ENCODE data around the gene ATP6V0D1.

Gene ATP6V0D1

GRCh38 chr16:67413978-67414911 is 66.7 kb downstream of the ATP6V0D1 start:
- DNase-seq, result no peak
- TF ChIP-seq POLR2A (IDR thresholded peaks at IDR 0.05; ENCODE audit: low read length) (no peak), GATA1 (IDR thresholded peaks at IDR 0.05; ENCODE audit: low read depth, low read length) (no peak)

GRCh38 chr16:67412294-67412693 is 68.7 kb downstream of the ATP6V0D1 start:
- DNase-seq, result no peak
- no peak for TF ChIP-seq GATA1 (IDR thresholded peaks at IDR 0.05; ENCODE audit: low read depth, low read length)
- TF ChIP-seq POLR2A (IDR thresholded peaks at IDR 0.05; ENCODE audit: low read length), result no peak

- DNase-seq, result no peak
- TF ChIP-seq GATA1 (IDR thresholded peaks at IDR 0.05; ENCODE audit: low read depth, low read length) (no peak), POLR2A (IDR thresholded peaks at IDR 0.05; ENCODE audit: low read length) (no peak)
Observed at GRCh38 chr16:67411339-67411738, 69.6 kb downstream of the ATP6V0D1 start.

- TF ChIP-seq GATA1 (IDR thresholded peaks at IDR 0.05; ENCODE audit: low read depth, low read length), result no peak
- TF ChIP-seq POLR2A (IDR thresholded peaks at IDR 0.05; ENCODE audit: low read length), result no peak
- DNase-seq, result no peak
Observed at GRCh38 chr16:67409631-67410030, 71.3 kb downstream of the ATP6V0D1 start.

DNA sequence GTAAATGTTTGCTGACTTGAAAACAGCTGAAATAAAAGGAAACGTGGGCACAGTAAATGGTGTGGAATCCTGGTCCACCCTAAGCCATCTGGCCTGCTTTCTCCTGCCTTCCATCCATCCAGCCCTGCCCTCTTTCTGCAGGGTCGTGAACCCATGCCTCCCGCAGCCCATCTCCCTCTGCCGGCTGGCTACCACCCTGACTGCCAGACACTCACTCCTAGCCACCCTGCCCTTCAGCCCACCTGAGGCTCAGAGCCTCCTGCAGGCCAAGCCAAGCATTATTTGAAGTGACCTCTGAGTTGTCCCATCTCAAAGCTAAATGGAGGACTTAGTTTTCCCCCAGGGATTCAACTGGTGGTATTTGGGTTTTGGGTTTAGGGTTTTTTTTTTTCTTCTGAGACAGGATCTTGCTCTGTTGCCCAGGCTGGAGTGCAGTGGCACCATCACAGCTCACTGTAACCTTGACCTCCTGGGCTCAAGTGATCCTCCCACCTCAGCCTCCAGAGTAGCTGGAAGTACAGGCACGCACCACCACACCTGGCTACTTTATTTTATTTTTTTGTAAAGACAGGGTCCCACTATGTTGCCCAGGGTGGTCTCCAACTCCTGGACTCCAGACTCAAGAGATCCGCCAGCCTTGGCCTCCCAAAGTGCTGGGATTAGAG is 73.0 kb downstream of the ATP6V0D1 start:
- no peak for TF ChIP-seq GATA1 (IDR thresholded peaks at IDR 0.05; ENCODE audit: low read depth, low read length)
- no peak for TF ChIP-seq POLR2A (IDR thresholded peaks at IDR 0.05; ENCODE audit: low read length)
- no peak for DNase-seq

GRCh38 chr16:67407176-67407787 is 73.7 kb downstream of the ATP6V0D1 start:
- DNase-seq, result no peak
- TF ChIP-seq POLR2A (IDR thresholded peaks at IDR 0.05; ENCODE audit: low read length) (no peak), GATA1 (IDR thresholded peaks at IDR 0.05; ENCODE audit: low read depth, low read length) (no peak)

GRCh38 chr16:67406111-67406971 is 74.6 kb downstream of the ATP6V0D1 start:
- TF ChIP-seq GATA1 (IDR thresholded peaks at IDR 0.05; ENCODE audit: low read depth, low read length) (no peak), POLR2A (IDR thresholded peaks at IDR 0.05; ENCODE audit: low read length) (no peak)
- DNase-seq, result no peak

DNA sequence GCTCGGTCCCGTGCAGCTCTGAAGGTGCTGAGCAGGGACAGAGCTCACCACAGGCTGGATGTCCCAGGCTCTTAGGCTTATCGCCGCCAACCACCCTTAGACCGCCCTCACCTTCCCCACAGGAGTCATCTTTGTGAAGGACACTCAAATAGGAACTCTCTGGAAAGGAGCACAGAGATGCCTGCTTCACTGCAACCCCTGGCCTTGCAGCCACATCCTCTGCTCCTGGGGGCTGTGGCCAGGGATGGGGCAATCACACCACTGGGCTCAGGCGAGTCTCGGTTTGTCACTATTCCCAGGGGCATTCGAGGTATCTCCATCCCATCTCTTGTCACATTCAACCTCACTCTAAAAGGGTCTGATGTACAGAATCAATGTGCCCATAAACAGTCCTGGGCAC is 75.6 kb downstream of the ATP6V0D1 start:
- DNase-seq, result no peak
- TF ChIP-seq GATA1 (IDR thresholded peaks at IDR 0.05; ENCODE audit: low read depth, low read length) (no peak), POLR2A (IDR thresholded peaks at IDR 0.05; ENCODE audit: low read length) (no peak)

DNA sequence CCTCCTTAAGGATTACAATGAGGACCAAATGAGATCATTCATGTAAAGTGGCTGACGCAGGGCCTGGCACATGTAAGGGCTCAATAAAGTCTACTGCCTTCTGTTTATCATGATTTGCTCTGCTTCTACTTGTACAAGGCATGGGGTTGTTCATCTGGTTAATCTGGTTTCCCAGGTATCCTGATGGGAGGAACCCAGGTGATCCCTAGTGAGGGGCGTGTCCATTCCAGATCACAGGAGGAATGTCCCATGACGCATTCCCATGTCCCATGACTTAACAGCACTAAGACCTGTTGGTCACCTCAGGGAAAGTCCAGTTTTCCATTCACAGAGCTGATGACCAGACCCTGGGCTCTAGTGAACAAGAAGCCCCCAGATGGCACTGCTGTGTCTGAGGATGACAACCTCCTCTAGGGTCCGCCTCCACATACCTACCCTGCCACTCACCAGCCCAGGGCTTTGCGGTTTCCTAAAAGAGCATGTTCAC is 76.2 kb downstream of the ATP6V0D1 start:
- no peak for DNase-seq
- TF ChIP-seq GATA1 (IDR thresholded peaks at IDR 0.05; ENCODE audit: low read depth, low read length), result no peak
- TF ChIP-seq POLR2A (IDR thresholded peaks at IDR 0.05; ENCODE audit: low read length), result no peak

- no peak for TF ChIP-seq GATA1 (IDR thresholded peaks at IDR 0.05; ENCODE audit: low read depth, low read length)
- no peak for DNase-seq
Observed at GRCh38 chr16:67403976-67404555, 76.9 kb downstream of the ATP6V0D1 start.

- no peak for DNase-seq
- TF ChIP-seq POLR2A (IDR thresholded peaks at IDR 0.05; ENCODE audit: low read length), result no peak
- TF ChIP-seq GATA1 (IDR thresholded peaks at IDR 0.05; ENCODE audit: low read depth, low read length), result no peak
Observed at GRCh38 chr16:67400901-67401300, 80.1 kb downstream of the ATP6V0D1 start.

DNA sequence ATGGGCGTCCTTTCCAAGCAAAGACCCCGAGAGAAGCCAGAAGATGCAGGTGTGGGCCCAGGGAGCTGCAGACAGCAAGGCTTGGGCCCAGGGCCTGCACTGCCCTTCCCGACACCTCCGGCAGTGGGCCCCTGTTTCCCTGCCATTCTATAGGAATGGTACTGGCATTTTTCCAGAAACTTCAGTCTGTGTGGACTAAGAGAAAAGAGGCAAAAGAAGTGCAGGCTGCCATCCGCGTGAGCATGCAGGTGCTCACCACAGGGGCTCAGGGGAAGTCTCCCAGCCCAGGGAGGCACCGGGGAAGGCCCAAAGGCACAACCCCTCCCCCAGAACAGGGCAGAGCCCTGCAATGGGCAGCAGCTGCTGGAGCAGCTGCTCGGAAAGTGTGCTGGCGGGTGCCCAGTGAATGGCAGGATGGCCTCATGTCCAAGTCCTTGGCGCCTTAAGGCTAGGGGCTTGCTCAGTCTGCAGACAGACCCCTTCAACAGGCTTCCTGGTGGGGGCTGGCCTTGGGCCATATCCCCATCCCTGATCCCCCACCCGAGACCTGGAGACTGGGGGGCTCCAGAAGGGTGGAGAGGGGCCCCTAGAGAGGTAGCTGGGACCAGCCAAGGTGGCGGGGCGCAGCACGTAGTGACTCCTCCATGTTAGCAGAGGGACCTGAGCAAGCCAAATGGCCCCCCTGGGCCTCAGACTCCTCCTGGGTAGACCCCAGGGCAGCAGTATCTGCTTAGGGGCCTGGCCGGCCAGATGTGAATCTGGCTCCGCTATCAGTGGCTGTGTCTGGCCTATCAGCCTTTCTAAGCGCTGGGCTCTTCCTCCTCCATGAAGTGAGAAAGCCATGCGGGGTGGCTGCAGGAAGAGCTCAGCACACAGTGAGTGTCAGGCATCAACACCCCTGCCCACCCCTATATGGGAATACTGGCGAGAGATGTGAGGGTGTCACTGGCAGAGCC is 80.9 kb downstream of the ATP6V0D1 start:
- TF ChIP-seq GATA1 (IDR thresholded peaks at IDR 0.05; ENCODE audit: low read depth, low read length), result no peak
- TF ChIP-seq POLR2A (IDR thresholded peaks at IDR 0.05; ENCODE audit: low read length), result no peak
- DNase-seq, result no peak

Measured in erythroblast (primary cell).